CD14-positive monocyte (primary cell): ENCODE data around the gene SNX21. TPM values are rescaled to one million over a fixed set of nuclear protein-coding genes. Genes with fewer than 3 reads are reported as not detected.

ENCODE experiments used
- DNase-seq, 3 donors: peaks; one replicate each; pipeline ENCODE4 v3.0.0-alpha.2; 2011 to 2022
- H2AFZ ChIP-seq: 2 replicates; pipeline ENCODE4 v1.6.0; 2012; ENCODE audit warnings: mild to moderate bottlenecking, low read depth, low read length, inconsistent platforms; ENCODE audit not compliant: insufficient read depth, poor library complexity, severe bottlenecking
- H3K27ac ChIP-seq, 2 donors: 1 replicate in 1 of 2; 2 replicates in 1 of 2; pipeline ENCODE4 v1.5.1; 2012 to 2013; ENCODE audit warnings: low read length in 2 of 2, control low read depth in 1 of 2, inconsistent platforms in 1 of 2, low read depth in 1 of 2, mild to moderate bottlenecking in 1 of 2
- H3K27me3 ChIP-seq, 2 donors: one replicate each; pipeline versions ENCODE4 v1.6.0 to v1.6.1; 2011 to 2013; ENCODE audit warnings: low read length in 2 of 2; ENCODE audit not compliant: control insufficient read depth in 2 of 2, insufficient read depth in 2 of 2
- H3K36me3 ChIP-seq, 2 donors: replicated peaks in 1 of 2; 1 replicate in 1 of 2; 2 replicates in 1 of 2; pipeline versions ENCODE4 v1.5.1 to v1.6.1; 2012 to 2013; ENCODE audit warnings: low read length in 2 of 2, control low read depth in 1 of 2, inconsistent platforms in 1 of 2, mild to moderate bottlenecking in 1 of 2; ENCODE audit not compliant: insufficient read depth in 2 of 2, control insufficient read depth in 1 of 2
- H3K4me1 ChIP-seq, 2 donors: 1 replicate in 1 of 2; 2 replicates in 1 of 2; pipeline versions ENCODE4 v1.5.1 to v1.6.1; 2012 to 2013; ENCODE audit warnings: low read length in 2 of 2, control low read depth in 1 of 2, inconsistent platforms in 1 of 2, mild to moderate bottlenecking in 1 of 2, moderate library complexity in 1 of 2; ENCODE audit not compliant: insufficient read depth in 2 of 2, control insufficient read depth in 1 of 2
- H3K4me2 ChIP-seq: replicated peaks from 2 replicates; pipeline ENCODE3; 2012; ENCODE audit warnings: low read length, moderate library complexity, mild to moderate bottlenecking; ENCODE audit not compliant: poor library complexity, severe bottlenecking; ENCODE audit errors: extremely low read depth
- H3K4me3 ChIP-seq, 3 experiments: fragments of 200-600 bp in 1 of 3; sonication (generic) in 1 of 3; replicated peaks in 1 of 3; 1 replicate in 2 of 3; 2 replicates in 1 of 3; pipeline ENCODE4 v1.5.1; 2011 to 2013; ENCODE audit warnings: low read length in 3 of 3, mild to moderate bottlenecking in 3 of 3, control low read depth in 2 of 3, low read depth in 2 of 3, inconsistent platforms in 1 of 3, moderate library complexity in 1 of 3
- H3K79me2 ChIP-seq: 2 replicates; pipeline ENCODE4 v1.6.0; 2012; ENCODE audit warnings: mild to moderate bottlenecking, control low read depth, inconsistent platforms, low read length, moderate library complexity; ENCODE audit not compliant: insufficient read depth
- H3K9ac ChIP-seq: 2 replicates; pipeline ENCODE4 v1.6.0; 2017; ENCODE audit warnings: low read length, mild to moderate bottlenecking; ENCODE audit not compliant: insufficient read depth, poor library complexity, severe bottlenecking
- H3K9me3 ChIP-seq, 2 donors: replicated peaks in 1 of 2; 1 replicate in 1 of 2; 2 replicates in 1 of 2; pipeline versions ENCODE4 v1.5.1 to v1.6.1; 2012 to 2013; ENCODE audit warnings: low read length in 2 of 2, control low read depth in 1 of 2; ENCODE audit not compliant: control insufficient read depth in 1 of 2, insufficient read depth in 1 of 2
- H4K20me1 ChIP-seq: 2 replicates; pipeline ENCODE4 v1.6.0; 2012; ENCODE audit warnings: mild to moderate bottlenecking, low read length, control low read depth, moderate library complexity; ENCODE audit not compliant: insufficient read depth
- H3K27ac Mint-ChIP-seq, 7 donors: one replicate each; pipeline ENCODE4 v1.8.0; 2020; ENCODE audit warnings: mild to moderate bottlenecking in 7 of 7, mixed read lengths in 7 of 7, moderate library complexity in 6 of 7, inconsistent platforms in 2 of 7
- H3K27me3 Mint-ChIP-seq, 3 donors: one replicate each; pipeline ENCODE4 v1.8.0; 2021 to 2022; ENCODE audit warnings: low read depth in 3 of 3, mild to moderate bottlenecking in 3 of 3, mixed read lengths in 3 of 3, moderate library complexity in 3 of 3, inconsistent platforms in 1 of 3
- H3K36me3 Mint-ChIP-seq, 2 donors: one replicate each; pipeline ENCODE4 v1.8.0; 2020; ENCODE audit warnings: mixed read lengths in 2 of 2, inconsistent platforms in 1 of 2, mild to moderate bottlenecking in 1 of 2
- H3K4me1 Mint-ChIP-seq: one replicate; pipeline ENCODE4 v1.8.0; 2020; ENCODE audit warnings: mild to moderate bottlenecking, mixed read lengths
- H3K4me3 Mint-ChIP-seq, 2 donors: one replicate each; pipeline ENCODE4 v1.8.0; 2020; ENCODE audit warnings: mild to moderate bottlenecking in 2 of 2, mixed read lengths in 2 of 2, moderate library complexity in 1 of 2
- H3K9me3 Mint-ChIP-seq, 7 donors: one replicate each; pipeline ENCODE4 v1.8.0; 2020 to 2022; ENCODE audit warnings: mixed read lengths in 7 of 7, mild to moderate bottlenecking in 6 of 7, moderate library complexity in 6 of 7, inconsistent platforms in 2 of 7
- CTCF ChIP-seq: fragments of 200-600 bp; IDR thresholded peaks from one replicate; pipeline ENCODE4 v1.8.0; 2022; ENCODE audit warnings: antibody characterized with exemption, mild to moderate bottlenecking
- WGBS: methylation state at CpG from one replicate; pipeline ENCODE4 v1.1.5; 2013; ENCODE audit warnings: missing lambda C conversion rate; ENCODE audit not compliant: insufficient coverage; 5-methylcytosine and 5-hydroxymethylcytosine counted together
- intact Hi-C, 2 donors: fragments of 100-400 bp; cut with micrococcal nuclease; formaldehyde crosslinking; loops; one replicate each; pipeline versions ENCODE4 v1.15.0 to v1.15.1; 2023
- polyA plus RNA-seq, 3 donors: library from polyadenylated mRNA; depleted of rRNA in 1 of 3; unstranded in 2 of 3; stranded (reverse) in 1 of 3; fragments of 300-500 nt in 2 of 3; fragments of >200 nt in 1 of 3; fragmentation: Illumina TruSeq in 2 of 3; gene quantifications; 1 replicate in 2 of 3; 2 replicates in 1 of 3; pipeline ENCODE4 v1.2.3, GENCODE V29; 2012 to 2021

SNX21 gene
- polyA plus RNA-seq, 3 donors: 11.2 to 16.9 (median 12.7) TPM

DNA sequence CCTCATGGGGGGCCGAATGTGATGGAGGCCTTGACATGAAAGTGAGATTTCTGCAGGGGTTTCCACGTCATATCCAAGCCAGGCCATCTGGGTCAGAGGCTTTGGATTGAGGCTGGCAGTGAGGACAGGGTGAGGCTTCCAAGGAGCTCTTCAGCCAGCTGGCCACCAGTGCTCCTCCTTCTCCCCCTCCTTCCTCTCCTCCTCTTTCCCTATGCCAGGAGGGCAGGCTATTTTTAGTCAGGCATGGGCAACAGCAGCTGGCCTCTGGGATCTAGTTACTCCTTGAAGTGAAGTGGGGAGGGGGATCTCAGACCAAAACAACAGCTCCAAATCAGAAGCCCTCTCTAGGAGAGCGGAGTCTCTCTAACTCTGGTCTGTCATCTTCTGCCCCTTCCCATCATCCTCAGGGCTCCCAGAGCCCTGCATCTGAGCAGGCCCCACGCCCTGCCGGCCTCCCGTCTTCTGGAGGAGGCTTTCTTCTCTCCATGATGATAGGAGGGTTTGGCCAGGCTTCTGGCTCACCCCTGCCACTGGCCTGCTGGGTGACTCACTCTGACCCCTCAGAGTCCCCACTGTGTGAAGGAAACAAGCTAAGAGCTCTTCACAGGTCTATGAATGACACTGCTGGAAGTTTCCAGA lies 7.1 kb upstream of the SNX21 start:
- TF ChIP-seq CTCF: no peak
- peak overlapping the region in 1 of 7 donors; percentile 13 for H3K27ac Mint-ChIP-seq
- H3K36me3 Mint-ChIP-seq: peaks cover 0 to 11% of the 10 kb centered on the region in 2 donors
- DNase-seq: no peak
- Histone ChIP-seq H3K9ac (no peak overlapping the region), H3K4me3 (no peak overlapping the region), H3K79me2 (no peaks in the 10 kb centered on the region), H3K4me2 (no peak overlapping the region), H2AFZ (no peak overlapping the region), H3K4me1 (peaks cover 19 to 27% of the 10 kb centered on the region in 2 donors), H3K27me3 (peaks cover 10 to 30% of the 10 kb centered on the region in 2 donors), H3K9me3 (no peaks in the 10 kb centered on the region), H3K36me3 (no peaks in the 10 kb centered on the region), H4K20me1 (no peaks in the 10 kb centered on the region), H3K27ac (no peak overlapping the region)
- peaks cover 37 to 39% (median 39%) of the 10 kb centered on the region in 3 donors for H3K27me3 Mint-ChIP-seq
- WGBS: 100% methylated on average over 1 of the region's 6 CpGs
- intact Hi-C loops: no loop called here
- H3K4me3 Mint-ChIP-seq: no peak overlapping the region
- H3K4me1 Mint-ChIP-seq: peaks cover 36% of the 10 kb centered on the region
- peaks cover 0 to 15% (median 5%) of the 10 kb centered on the region in 7 donors for H3K9me3 Mint-ChIP-seq

GRCh38 chr20:45827030-45827652 lies 6.5 kb upstream of the SNX21 start, which contains the start of gene TNNC2:
TSS of gene TNNC2 (minus strand) at chr20:45827312. CDS start at chr20:45827248, 64 bp downstream.
- Histone ChIP-seq H3K27ac (no peak within 1 kb of the TSS), H3K36me3 (no peaks in the 10 kb centered on the region), H4K20me1 (no peaks in the 10 kb centered on the region), H3K9ac (no peak within 1 kb of the TSS), H3K4me1 (peaks cover 25 to 34% of the 10 kb centered on the region in 2 donors), H3K27me3 (peaks cover 10 to 27% of the 10 kb centered on the region in 2 donors), H3K4me3 (no peak within 1 kb of the TSS), H3K79me2 (no peaks in the 10 kb centered on the region), H3K9me3 (no peaks in the 10 kb centered on the region), H2AFZ (no peak within 1 kb of the TSS), H3K4me2 (no peak within 1 kb of the TSS)
- intact Hi-C loops: no loop called here
- peaks cover 42% of the 10 kb centered on the region for H3K4me1 Mint-ChIP-seq
- H3K36me3 Mint-ChIP-seq: peaks cover 0 to 8% of the 10 kb centered on the region in 2 donors
- peak within 1 kb of the TSS in 2 of 7 donors; percentile 13 to 41 for H3K27ac Mint-ChIP-seq
- DNase-seq: no peak
- TF ChIP-seq CTCF: no peak
- peaks cover 0 to 15% (median 5%) of the 10 kb centered on the region in 7 donors for H3K9me3 Mint-ChIP-seq
- peaks cover 33 to 36% (median 35%) of the 10 kb centered on the region in 3 donors for H3K27me3 Mint-ChIP-seq
- no peak within 1 kb of the TSS for H3K4me3 Mint-ChIP-seq
- 96% methylated on average over 7 of the region's 8 CpGs for WGBS
